Measurements from ENCODE around the gene SLC4A2. TPM values are rescaled to one million over a fixed set of nuclear protein-coding genes. Genes with fewer than 3 reads are reported as not detected.

SLC4A2 gene
- polyA plus RNA-seq, 3 donors = 21.6 to 132 (median 23.8) TPM

GRCh38 chr7:151068069-151068773, 8.8 kb downstream of the SLC4A2 start:
- Histone ChIP-seq H3K4me3 (replicated peaks in 1 of 3; ENCODE audit: low read depth in 2 of 3, low read length in 3 of 3) (no peak overlapping the region), H3K9ac (ENCODE audit: insufficient read depth, low read length, poor library complexity, severe bottlenecking) (no peak overlapping the region), H2AFZ (ENCODE audit: insufficient read depth, low read depth, low read length, poor library complexity, severe bottlenecking) (no peak overlapping the region), H3K27ac (ENCODE audit: low read depth in 1 of 2, low read length in 2 of 2) (no peak overlapping the region), H3K9me3 (replicated peaks in 1 of 2; ENCODE audit: control insufficient read depth in 1 of 2, insufficient read depth in 1 of 2, low read length in 2 of 2) (no peaks in the 10 kb centered on the region), H3K4me2 (replicated peaks; ENCODE audit: extremely low read depth, low read length, poor library complexity, severe bottlenecking) (no peak overlapping the region), H3K36me3 (replicated peaks in 1 of 2; ENCODE audit: control insufficient read depth in 1 of 2, insufficient read depth in 2 of 2, low read length in 2 of 2) (peaks cover 87 to 97% of the 10 kb centered on the region in 2 donors), H3K79me2 (ENCODE audit: insufficient read depth, low read length) (no peaks in the 10 kb centered on the region), H3K27me3 (ENCODE audit: control insufficient read depth in 2 of 2, insufficient read depth in 2 of 2, low read length in 2 of 2) (no peaks in the 10 kb centered on the region), H4K20me1 (ENCODE audit: insufficient read depth, low read length) (peaks cover 51% of the 10 kb centered on the region), H3K4me1 (ENCODE audit: control insufficient read depth in 1 of 2, insufficient read depth in 2 of 2, low read length in 2 of 2) (no peaks in the 10 kb centered on the region)
- Mint-ChIP-seq H3K4me3 (no peak overlapping the region), H3K4me1 (no peaks in the 10 kb centered on the region), H3K36me3 (peaks cover 61 to 93% of the 10 kb centered on the region in 2 donors), H3K9me3 (peaks cover 0 to 3% (median 0%) of the 10 kb centered on the region in 7 donors), H3K27me3 (ENCODE audit: low read depth in 3 of 3) (no peaks in the 10 kb centered on the region), H3K27ac (peak overlapping the region in 1 of 7 donors; percentile 63)
- no peak for DNase-seq
- TF ChIP-seq CTCF (IDR thresholded peaks at IDR 0.05) = no peak
- WGBS (ENCODE audit: insufficient coverage) = 94% methylated on average over 9 of the region's 12 CpGs
- intact Hi-C loops (cut with micrococcal nuclease) = no loop called here

GRCh38 chr7:151069841-151070573, 10.6 kb downstream of the SLC4A2 start:
- DNase-seq = no peak
- Mint-ChIP-seq H3K9me3 (peaks cover 0 to 3% (median 0%) of the 10 kb centered on the region in 7 donors), H3K4me3 (no peak overlapping the region), H3K27ac (peak overlapping the region in 1 of 7 donors; percentile 69), H3K27me3 (ENCODE audit: low read depth in 3 of 3) (no peaks in the 10 kb centered on the region), H3K4me1 (no peaks in the 10 kb centered on the region), H3K36me3 (peaks cover 65 to 91% of the 10 kb centered on the region in 2 donors)
- H2AFZ ChIP-seq (ENCODE audit: insufficient read depth, low read depth, low read length, poor library complexity, severe bottlenecking) = no peak overlapping the region
- H3K4me1 ChIP-seq (ENCODE audit: control insufficient read depth in 1 of 2, insufficient read depth in 2 of 2, low read length in 2 of 2) = no peaks in the 10 kb centered on the region
- TF ChIP-seq CTCF (IDR thresholded peaks at IDR 0.05) = no peak
- H3K36me3 ChIP-seq (replicated peaks in 1 of 2; ENCODE audit: control insufficient read depth in 1 of 2, insufficient read depth in 2 of 2, low read length in 2 of 2) = peaks cover 90 to 95% of the 10 kb centered on the region in 2 donors
- H3K27me3 ChIP-seq (ENCODE audit: control insufficient read depth in 2 of 2, insufficient read depth in 2 of 2, low read length in 2 of 2) = no peaks in the 10 kb centered on the region
- WGBS (ENCODE audit: insufficient coverage) = 96% methylated on average over 15 of the region's 17 CpGs
- intact Hi-C loops (cut with micrococcal nuclease) = no loop called here
- H3K4me2 ChIP-seq (replicated peaks; ENCODE audit: extremely low read depth, low read length, poor library complexity, severe bottlenecking) = no peak overlapping the region
- peaks cover 47% of the 10 kb centered on the region for H4K20me1 ChIP-seq (ENCODE audit: insufficient read depth, low read length)
- H3K4me3 ChIP-seq (replicated peaks in 1 of 3; ENCODE audit: low read depth in 2 of 3, low read length in 3 of 3) = no peak overlapping the region
- H3K9me3 ChIP-seq (replicated peaks in 1 of 2; ENCODE audit: control insufficient read depth in 1 of 2, insufficient read depth in 1 of 2, low read length in 2 of 2) = no peaks in the 10 kb centered on the region
- no peaks in the 10 kb centered on the region for H3K79me2 ChIP-seq (ENCODE audit: insufficient read depth, low read length)
- no peak overlapping the region for H3K9ac ChIP-seq (ENCODE audit: insufficient read depth, low read length, poor library complexity, severe bottlenecking)
- no peak overlapping the region for H3K27ac ChIP-seq (ENCODE audit: low read depth in 1 of 2, low read length in 2 of 2)

All from CD14-positive monocyte (primary cell).